Activated CD4-positive, alpha-beta memory T cell treated with anti-CD3 and anti-CD28 coated beads, Interleukin-2, amount 10 ng/mL, durations not matched to agents 7 days and 5 days (primary cell): ENCODE results near the gene USP5. TPM values are rescaled to one million over a fixed set of nuclear protein-coding genes. Genes with fewer than 3 reads are reported as not detected.
A peak's percentile ranks its signal among the peaks of the same experiment; 100 is the strongest.
"Not testable (repeated sequence)": the region's sequence is repeated elsewhere in the genome, so short reads cannot be mapped to it uniquely, and the experiment has no call there.

Experiments
- CTCF ChIA-PET: fragments of 350-600 bp; sonication (Branson Sonifier 250); formaldehyde crosslinking; loops from one replicate; lab custom pipeline; 2021; ENCODE audit warnings: antibody characterized with exemption, inconsistent platforms; lab: Charles Lee
- POLR2A ChIA-PET: fragments of 350-600 bp; sonication (Branson Sonifier 250); formaldehyde crosslinking; loops from one replicate; lab custom pipeline; 2021; ENCODE audit warnings: antibody characterized with exemption; lab: Charles Lee
- DNase-seq: peaks from one replicate; pipeline ENCODE4 v3.0.0-alpha.2; 2020
- H3K27ac Mint-ChIP-seq: one replicate; pipeline ENCODE4 v1.8.0; 2021; ENCODE audit warnings: mild to moderate bottlenecking, mixed read lengths
- H3K27me3 Mint-ChIP-seq: one replicate; pipeline ENCODE4 v1.8.0; 2021; ENCODE audit warnings: mixed read lengths
- H3K36me3 Mint-ChIP-seq: one replicate; pipeline ENCODE4 v1.8.0; 2021; ENCODE audit warnings: low read depth, mixed read lengths
- H3K4me1 Mint-ChIP-seq: one replicate; pipeline ENCODE4 v1.8.0; 2021; ENCODE audit warnings: mixed read lengths
- H3K4me3 Mint-ChIP-seq: one replicate; pipeline ENCODE4 v1.8.0; 2021; ENCODE audit warnings: mild to moderate bottlenecking, mixed read lengths
- H3K9me3 Mint-ChIP-seq: one replicate; pipeline ENCODE4 v1.8.0; 2021; ENCODE audit warnings: mixed read lengths
- total RNA-seq, 2 experiments: library from RNA; stranded (reverse); gene quantifications; one replicate each; pipeline ENCODE4 v1.2.3, GENCODE V29; 2021

Gene USP5
- total RNA-seq, 2 experiments from 2014 or later, result 91.4 to 109 TPM

DNA sequence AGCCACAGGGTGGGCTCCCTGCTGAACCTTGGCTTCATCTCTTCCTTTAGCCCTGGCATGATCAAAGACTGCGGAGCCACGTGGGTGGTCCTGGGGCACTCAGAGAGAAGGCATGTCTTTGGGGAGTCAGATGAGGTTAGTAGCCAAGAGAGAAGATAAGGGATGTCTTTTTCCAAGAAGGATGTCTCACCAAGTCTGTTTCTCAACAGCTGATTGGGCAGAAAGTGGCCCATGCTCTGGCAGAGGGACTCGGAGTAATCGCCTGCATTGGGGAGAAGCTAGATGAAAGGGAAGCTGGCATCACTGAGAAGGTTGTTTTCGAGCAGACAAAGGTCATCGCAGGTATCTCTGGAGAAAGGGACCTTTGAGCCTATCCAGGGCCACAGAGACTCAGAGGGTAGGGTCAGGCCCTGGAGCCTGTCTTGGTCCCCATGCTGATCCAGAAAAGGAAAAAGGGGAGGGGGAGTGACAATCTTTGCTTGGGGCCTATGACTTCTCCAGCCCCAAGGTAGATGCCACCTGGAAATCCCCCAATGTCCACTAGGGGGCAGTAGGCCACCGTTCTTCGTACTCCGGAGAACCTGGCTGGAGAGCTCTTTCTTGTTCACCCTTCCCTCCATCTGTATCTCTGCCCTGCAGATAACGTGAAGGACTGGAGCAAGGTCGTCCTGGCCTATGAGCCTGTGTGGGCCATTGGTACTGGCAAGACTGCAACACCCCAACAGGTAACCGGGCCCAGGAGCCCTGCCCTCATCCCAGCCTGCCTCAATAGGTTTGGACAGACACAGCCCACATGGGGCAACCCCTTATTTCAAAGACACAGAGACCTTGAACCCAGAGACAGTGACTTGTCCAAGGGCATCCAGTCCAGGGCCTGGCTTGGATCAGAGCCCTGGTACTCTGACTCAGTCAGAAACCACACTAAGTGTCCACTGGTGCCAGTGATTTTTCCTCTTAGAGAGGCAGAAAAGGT, 17.4 kb downstream of the USP5 start:
- POLR2A ChIA-PET, result interaction anchor here (0.9 to 11.4 kb wide), 21 partner anchors 10 to 238 kb away, joined by 3 to 312 read pairs (median 5); partner anchors contain the start of genes C12orf57, CDCA3, LRRC23 and P3H3
- H3K4me3 Mint-ChIP-seq, result peak overlapping the region; percentile 97

DNA sequence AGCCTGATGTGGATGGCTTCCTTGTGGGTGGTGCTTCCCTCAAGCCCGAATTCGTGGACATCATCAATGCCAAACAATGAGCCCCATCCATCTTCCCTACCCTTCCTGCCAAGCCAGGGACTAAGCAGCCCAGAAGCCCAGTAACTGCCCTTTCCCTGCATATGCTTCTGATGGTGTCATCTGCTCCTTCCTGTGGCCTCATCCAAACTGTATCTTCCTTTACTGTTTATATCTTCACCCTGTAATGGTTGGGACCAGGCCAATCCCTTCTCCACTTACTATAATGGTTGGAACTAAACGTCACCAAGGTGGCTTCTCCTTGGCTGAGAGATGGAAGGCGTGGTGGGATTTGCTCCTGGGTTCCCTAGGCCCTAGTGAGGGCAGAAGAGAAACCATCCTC, 18.4 kb downstream of the USP5 start:
- Mint-ChIP-seq H3K36me3 (peaks cover 65% of the 10 kb centered on the region), H3K4me3 (peak overlapping the region; percentile 54), H3K4me1 (peaks cover 64% of the 10 kb centered on the region), H3K27ac (peak overlapping the region; percentile 90)
- ChIA-PET CTCF (interaction anchor here (1.0 to 11.4 kb wide), 9 partner anchors 18 to 146 kb away, joined by 3 to 161 read pairs (median 7); partner anchors contain the start of genes CDCA3 and USP5), POLR2A (interaction anchor here (1.7 to 11.4 kb wide), 7 partner anchors 12 to 90 kb away, joined by 7 to 312 read pairs (median 34); partner anchors contain the start of genes C12orf57, CD4, CDCA3 and RNU7-1)
- not testable (repeated sequence) for H3K9me3 Mint-ChIP-seq, DNase-seq, H3K27me3 Mint-ChIP-seq

More for the DNA sequence above, 17.4 kb downstream of the USP5 start:
- Mint-ChIP-seq H3K4me1 (peaks cover 58% of the 10 kb centered on the region), H3K27me3 (no peaks in the 10 kb centered on the region), H3K9me3 (no peaks in the 10 kb centered on the region), H3K36me3 (peaks cover 72% of the 10 kb centered on the region), H3K27ac (peak overlapping the region; percentile 90)
- CTCF ChIA-PET, result interaction anchor here (0.6 to 11.4 kb wide), 32 partner anchors 9 to 244 kb away, joined by 3 to 161 read pairs (median 5); partner anchors contain the start of genes C12orf57, C1RL, CD4 and CDCA3
- DNase-seq, result peak; percentile 88

DNA sequence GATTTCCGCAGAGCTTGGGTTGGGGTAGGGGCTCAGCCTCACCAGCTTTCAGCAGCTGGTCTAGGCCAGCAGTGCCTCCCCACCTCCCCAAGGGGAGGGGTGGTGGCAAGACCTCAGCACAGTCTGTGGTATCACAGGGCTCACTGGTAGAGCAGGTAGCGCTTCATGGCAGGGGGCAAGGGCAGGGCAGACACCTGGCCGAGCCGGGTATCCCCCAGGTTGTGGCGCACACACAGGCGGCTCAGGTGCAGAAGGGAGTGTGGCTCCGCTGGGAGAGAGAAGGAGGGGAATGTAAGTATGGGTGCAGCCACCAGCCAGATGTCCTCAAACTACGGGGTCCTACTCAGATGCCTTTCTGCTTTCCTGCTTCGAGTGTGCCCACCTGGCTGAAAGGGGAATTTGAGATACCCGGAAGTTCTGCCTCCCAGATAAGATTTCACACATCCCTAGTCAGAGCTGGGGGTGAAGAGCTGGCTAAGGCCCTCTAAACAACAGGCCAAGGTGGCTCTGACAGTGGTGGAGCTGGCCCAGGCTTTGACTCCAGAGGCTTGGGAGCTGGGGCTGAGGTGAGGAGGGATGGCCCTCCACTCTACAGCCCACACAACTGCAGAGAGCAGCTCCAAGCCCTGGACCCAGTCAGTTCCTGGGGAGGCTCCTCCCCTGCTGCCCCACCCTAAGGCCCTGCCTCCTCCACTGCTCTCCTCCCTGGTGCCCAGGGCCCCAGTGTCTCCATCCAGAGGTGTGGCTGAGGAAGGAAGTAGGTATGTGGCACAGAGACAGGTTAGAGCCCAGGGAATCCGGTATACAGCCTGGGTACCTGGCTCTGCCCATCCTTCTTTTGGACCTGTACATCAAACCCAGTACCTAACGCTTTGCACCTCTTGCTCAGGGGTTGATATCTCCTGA, 19.4 kb downstream of the USP5 start:
- Mint-ChIP-seq H3K27ac (peak overlapping the region; percentile 90), H3K27me3 (no peaks in the 10 kb centered on the region), H3K4me1 (peaks cover 68% of the 10 kb centered on the region), H3K9me3 (no peaks in the 10 kb centered on the region), H3K36me3 (peaks cover 62% of the 10 kb centered on the region), H3K4me3 (peak overlapping the region; percentile 93)
- ChIA-PET POLR2A (interaction anchor here (0.7 to 11.4 kb wide), 21 partner anchors 13 to 339 kb away, joined by 3 to 312 read pairs (median 10); partner anchors contain the start of genes C12orf57, CD4, CDCA3 and COPS7A), CTCF (interaction anchor here (1.3 to 11.4 kb wide), 16 partner anchors 11 to 305 kb away, joined by 3 to 161 read pairs (median 13); partner anchors contain the start of genes C12orf57, CDCA3, LRRC23 and MLF2)
- DNase-seq, result peak; percentile 68

DNA sequence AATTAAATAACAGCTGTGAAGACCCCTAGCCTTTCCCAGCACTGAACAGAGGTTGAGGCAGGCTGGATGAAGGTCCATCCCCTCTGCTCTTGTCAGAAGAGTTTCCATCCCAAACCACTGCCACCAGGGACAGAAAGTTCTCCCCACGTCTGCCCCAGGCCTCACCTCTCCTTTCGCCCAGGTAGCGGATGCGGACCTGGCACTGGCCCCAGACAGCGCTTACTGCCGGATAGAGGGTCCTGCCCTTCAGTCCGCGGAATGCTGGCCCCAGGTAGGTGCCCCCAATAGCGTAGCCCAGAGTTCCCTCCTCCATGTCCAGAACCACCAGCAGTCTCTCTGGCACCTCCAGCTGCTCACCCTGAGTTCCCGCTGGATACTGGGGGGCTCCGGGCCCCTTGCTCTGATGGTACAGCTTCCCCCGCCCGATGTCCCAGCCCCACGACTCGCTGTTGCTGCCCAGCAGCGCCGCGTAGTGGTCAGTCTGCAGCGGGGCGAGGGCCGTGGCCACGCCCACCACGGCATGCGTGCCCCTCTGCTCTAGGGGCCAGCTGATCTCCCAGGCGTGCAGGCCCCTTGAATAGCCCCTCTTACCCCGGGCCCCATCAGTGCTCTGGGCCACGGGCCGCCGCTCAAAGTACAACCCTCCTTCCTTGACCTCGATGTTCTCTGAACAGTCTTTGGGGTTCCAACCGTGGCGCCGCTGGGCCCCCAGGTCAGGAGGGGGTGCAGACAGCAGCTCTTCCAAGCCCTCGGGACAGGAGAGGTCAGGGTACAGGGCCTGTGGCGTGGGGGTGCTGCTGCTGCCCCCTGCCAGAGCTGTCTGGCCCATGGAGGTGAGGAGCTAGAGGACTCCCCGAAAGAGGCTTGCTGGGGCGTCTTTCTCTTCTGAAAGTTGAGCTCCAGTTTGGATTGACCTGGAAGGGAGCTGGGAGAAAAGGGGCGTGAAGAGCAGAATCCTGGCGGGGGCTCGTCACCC, 20.4 kb downstream of the USP5 start:
- Mint-ChIP-seq H3K4me1 (peaks cover 64% of the 10 kb centered on the region), H3K27me3 (no peaks in the 10 kb centered on the region), H3K9me3 (no peaks in the 10 kb centered on the region), H3K4me3 (peak overlapping the region; percentile 93), H3K36me3 (peaks cover 62% of the 10 kb centered on the region), H3K27ac (peak overlapping the region; percentile 90)
- POLR2A ChIA-PET, result interaction anchor here (0.6 to 11.4 kb wide), 49 partner anchors 7 to 1063 kb away, joined by 3 to 312 read pairs (median 6); partner anchors contain the start of genes C12orf57, CD4, CDCA3 and COPS7A
- DNase-seq, result peak; percentile 89
- CTCF ChIA-PET, result interaction anchor here (0.7 to 11.4 kb wide), 44 partner anchors 10 to 337 kb away, joined by 3 to 161 read pairs (median 5); partner anchors contain the start of genes ATN1, C12orf57, C1RL and CD4

DNA sequence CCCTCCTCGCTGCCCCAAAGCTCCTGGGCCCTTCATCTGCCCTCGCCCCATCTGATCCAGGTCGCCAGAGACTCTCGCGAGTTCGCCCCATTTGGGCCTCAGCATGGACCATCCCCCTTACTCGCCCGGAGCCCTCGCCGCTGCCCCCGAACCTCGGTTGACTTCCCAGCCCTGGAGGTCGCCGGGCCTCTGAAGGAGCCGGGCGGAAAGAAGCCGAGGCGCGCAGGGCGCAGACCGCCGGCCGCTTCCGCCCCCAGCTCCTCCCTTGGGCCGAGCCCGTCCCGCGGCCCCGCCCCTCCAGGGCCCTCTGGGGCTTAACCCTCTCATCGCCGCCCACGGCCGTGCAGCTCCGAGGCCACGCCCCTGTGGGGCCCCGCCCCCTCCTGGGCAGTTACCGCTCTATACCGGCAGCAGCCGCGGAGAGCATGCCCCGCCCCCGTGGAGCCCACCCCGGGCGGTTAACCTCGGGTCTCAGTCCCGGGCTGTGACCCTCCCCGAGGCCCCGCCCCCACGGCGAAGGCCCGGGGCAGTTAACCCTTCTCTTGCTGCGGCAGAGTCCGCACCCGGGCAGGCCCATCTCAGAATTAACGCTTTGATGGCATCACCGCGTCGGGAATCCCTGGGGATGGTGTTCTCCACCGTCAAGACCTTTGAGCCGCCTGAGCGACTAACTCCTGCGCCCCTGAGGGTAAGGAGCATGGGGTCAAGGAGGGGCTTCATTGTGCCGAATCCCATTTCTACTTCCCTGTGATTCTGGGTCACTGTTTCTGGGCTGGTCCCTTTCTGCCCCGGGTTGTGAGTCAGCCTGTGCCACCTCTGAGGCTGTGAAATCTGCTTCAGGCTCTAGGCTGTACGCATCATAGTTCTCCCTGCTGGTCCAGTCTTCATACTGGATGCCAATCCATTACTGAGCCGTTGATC, 21.4 kb downstream of the USP5 start, which contains the start of gene SPSB2:
SPSB2 (minus strand) TSS at position 210 of the 921 bp plus-strand sequence. CDS start 402 bp downstream, outside the sequence.
- ChIA-PET POLR2A (interaction anchor here (0.6 to 11.4 kb wide), 49 partner anchors 8 to 1063 kb away, joined by 3 to 312 read pairs (median 6); partner anchors contain the start of genes C12orf57, CD4, CDCA3 and COPS7A), CTCF (interaction anchor here (0.7 to 11.4 kb wide), 43 partner anchors 9 to 338 kb away, joined by 3 to 161 read pairs (median 5); partner anchors contain the start of genes ATN1, C12orf57, C1RL and CD4)
- Mint-ChIP-seq H3K4me3 (peak within 1 kb of the TSS; percentile 93), H3K27ac (peak within 1 kb of the TSS; percentile 90), H3K36me3 (peaks cover 58% of the 10 kb centered on the region), H3K4me1 (peaks cover 61% of the 10 kb centered on the region), H3K27me3 (no peaks in the 10 kb centered on the region), H3K9me3 (no peaks in the 10 kb centered on the region)
- DNase-seq, result peak; percentile 99

DNA sequence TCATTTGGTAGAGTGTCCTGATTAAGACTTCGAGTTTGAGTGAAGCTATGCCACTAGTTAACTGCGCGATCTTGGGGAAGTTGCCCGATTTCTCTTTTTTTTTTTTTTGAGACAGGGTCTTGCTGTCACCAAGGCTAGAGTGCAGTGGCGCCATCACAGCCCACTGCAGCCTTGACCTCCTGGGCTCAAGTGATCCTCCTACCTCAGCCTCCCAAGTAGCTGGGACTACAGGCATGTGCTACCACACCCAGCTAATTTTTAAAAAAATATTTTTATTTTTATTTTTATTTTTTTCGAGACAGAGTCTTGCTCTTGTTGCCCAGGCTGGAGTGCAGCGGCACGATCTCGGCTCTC, 22.0 kb downstream of the USP5 start:
- Mint-ChIP-seq H3K27ac (peak overlapping the region; percentile 84), H3K4me3 (peak overlapping the region; percentile 93), H3K36me3 (peaks cover 53% of the 10 kb centered on the region), H3K4me1 (peaks cover 55% of the 10 kb centered on the region)
- H3K9me3 Mint-ChIP-seq, H3K27me3 Mint-ChIP-seq, DNase-seq: not testable (repeated sequence)
- POLR2A ChIA-PET, result interaction anchor here (1.2 to 4.4 kb wide), 12 partner anchors 8 to 185 kb away, joined by 3 to 69 read pairs (median 8); partner anchors contain the start of genes C12orf57, LRRC23, MLF2 and RNU7-1
- CTCF ChIA-PET, result interaction anchor here (1.3 to 8.4 kb wide), 6 partner anchors 18 to 238 kb away, joined by 3 to 120 read pairs (median 14); partner anchors contain the start of genes CD4 and LRRC23

DNA sequence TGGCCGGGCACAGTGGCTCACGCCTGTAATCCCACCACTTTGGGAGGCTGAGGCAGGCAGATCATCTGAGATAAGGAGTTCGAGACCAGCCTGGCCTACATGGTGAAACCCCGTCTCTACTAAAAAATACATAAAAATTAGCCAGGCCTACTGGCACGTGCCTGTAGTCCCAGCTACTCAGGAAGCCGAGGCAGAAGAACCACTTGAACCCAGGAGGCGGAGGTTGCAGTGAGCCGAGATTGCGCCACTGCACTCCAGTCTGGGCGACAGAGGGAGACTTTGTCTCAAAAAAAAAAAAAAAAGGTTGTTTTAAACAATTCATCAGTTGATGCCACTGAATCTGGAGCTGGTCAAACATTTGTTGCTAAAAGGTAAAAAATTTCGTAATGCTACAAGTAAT, 27.9 kb downstream of the USP5 start:
- H3K27me3 Mint-ChIP-seq, DNase-seq, H3K4me1 Mint-ChIP-seq, H3K4me3 Mint-ChIP-seq, H3K9me3 Mint-ChIP-seq, H3K27ac Mint-ChIP-seq: not testable (repeated sequence)
- CTCF ChIA-PET, result interaction anchor here (0.8 kb wide), 1 partner anchor 11 kb away, joined by 3 read pairs; no protein-coding TSS in a partner anchor
- POLR2A ChIA-PET, result interaction anchor here (1.0 to 3.7 kb wide), 4 partner anchors 10 to 29 kb away, joined by 3 to 14 read pairs (median 4); no protein-coding TSS in a partner anchor
- peaks cover 24% of the 10 kb centered on the region for H3K36me3 Mint-ChIP-seq

DNA sequence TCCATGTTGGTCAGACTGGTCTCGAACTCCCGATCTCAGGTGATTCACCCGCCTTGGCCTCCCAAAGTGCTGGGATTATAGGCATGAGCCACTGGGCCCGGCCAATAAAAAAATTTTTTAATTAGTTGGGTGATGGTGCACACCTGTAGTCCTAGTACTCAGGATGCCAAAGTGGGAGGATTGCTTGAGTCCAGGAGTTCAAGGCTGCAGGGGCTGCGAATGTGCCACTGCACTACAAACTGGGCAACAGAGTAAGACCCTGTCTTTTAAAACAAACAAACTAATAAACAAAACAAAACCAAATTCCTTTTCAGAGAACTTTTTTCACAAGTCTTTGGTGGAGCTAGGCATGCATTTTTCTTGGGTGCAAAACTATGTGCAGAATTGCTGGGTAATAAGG, 31.3 kb downstream of the USP5 start:
- no peaks in the 10 kb centered on the region for H3K27me3 Mint-ChIP-seq
- H3K4me3 Mint-ChIP-seq, result no peak overlapping the region
- ChIA-PET CTCF (interaction anchor here (0.7 to 2.7 kb wide), 3 partner anchors 8 to 14 kb away, joined by 3 to 17 read pairs (median 16); partner anchors contain the start of gene SPSB2), POLR2A (interaction anchor here (1.5 to 3.9 kb wide), 4 partner anchors 8 to 31 kb away, joined by 5 to 14 read pairs (median 14); partner anchors contain the start of genes CDCA3, SPSB2 and USP5)
- peaks cover 17% of the 10 kb centered on the region for H3K36me3 Mint-ChIP-seq
- DNase-seq, result no peak
- H3K9me3 Mint-ChIP-seq, result no peaks in the 10 kb centered on the region
- peaks cover 2% of the 10 kb centered on the region for H3K4me1 Mint-ChIP-seq
- no peak overlapping the region for H3K27ac Mint-ChIP-seq

DNA sequence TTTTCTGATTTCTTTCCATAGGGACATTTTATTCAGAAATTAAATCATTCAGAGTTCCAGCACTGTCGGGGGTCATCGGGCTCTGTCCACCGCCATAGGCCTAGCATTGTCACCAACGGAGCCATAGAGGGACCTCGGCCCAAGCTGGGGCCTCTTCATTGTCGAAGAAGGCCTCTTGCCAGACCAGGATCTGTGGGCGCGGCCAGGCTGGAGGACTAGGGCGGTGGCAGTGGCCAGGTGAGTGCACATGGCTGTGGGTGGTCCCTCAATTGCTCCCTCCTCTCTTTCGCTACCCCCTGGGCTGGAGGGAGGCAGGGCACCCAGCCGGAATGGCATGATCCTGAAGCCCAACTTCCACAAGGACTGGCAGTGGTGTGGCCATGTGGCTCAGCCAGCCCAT, 31.7 kb downstream of the USP5 start:
- DNase-seq, result no peak
- no peaks in the 10 kb centered on the region for H3K27me3 Mint-ChIP-seq
- H3K4me1 Mint-ChIP-seq, result peaks cover 6% of the 10 kb centered on the region
- H3K36me3 Mint-ChIP-seq, result peaks cover 20% of the 10 kb centered on the region
- ChIA-PET CTCF (no interaction called here), POLR2A (interaction anchor here (2.6 to 3.9 kb wide), 3 partner anchors 11 to 32 kb away, joined by 12 to 14 read pairs (median 14); partner anchors contain the start of genes CDCA3, SPSB2 and USP5)
- no peak overlapping the region for H3K4me3 Mint-ChIP-seq
- no peaks in the 10 kb centered on the region for H3K9me3 Mint-ChIP-seq
- H3K27ac Mint-ChIP-seq, result no peak overlapping the region
